ENCODE data around the gene GRIK1.

The GRIK1 gene

DNA sequence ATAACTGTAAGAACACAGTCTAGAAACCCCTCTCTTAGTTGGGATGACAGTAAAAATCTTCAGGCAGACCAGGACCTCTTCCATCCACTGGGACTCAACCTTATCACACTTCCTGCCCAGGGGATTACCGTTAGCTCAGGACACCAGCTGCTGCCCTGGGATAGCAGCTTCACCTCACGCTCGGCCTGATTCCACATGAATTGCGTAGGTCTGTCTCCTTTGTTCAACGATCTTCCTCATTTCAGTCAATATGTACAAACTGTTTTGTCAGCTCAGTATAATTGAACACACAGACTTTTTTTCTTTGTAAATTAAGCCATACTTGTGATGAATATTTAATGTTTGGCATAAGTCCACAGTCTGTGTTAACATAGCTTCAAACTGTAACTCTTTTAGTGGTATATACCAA lies 290.4 kb downstream of the GRIK1 start:
- POLR2A ChIA-PET: no interaction called here
- TF ChIP-seq EGR2 (tag by site-specific recombination; IDR thresholded peaks at IDR 0.05; ENCODE audit: low read depth) (no peak), ZNF324 (tag by site-specific recombination; IDR thresholded peaks at IDR 0.05) (no peak), ZNF623 (tag by site-specific recombination; IDR thresholded peaks at IDR 0.05) (no peak), ZNF548 (tag by site-specific recombination; IDR thresholded peaks at IDR 0.05) (no peak), ZNF626 (tag by site-specific recombination; IDR thresholded peaks at IDR 0.05) (no peak)
- TF ChIP-seq, protein P1, sequence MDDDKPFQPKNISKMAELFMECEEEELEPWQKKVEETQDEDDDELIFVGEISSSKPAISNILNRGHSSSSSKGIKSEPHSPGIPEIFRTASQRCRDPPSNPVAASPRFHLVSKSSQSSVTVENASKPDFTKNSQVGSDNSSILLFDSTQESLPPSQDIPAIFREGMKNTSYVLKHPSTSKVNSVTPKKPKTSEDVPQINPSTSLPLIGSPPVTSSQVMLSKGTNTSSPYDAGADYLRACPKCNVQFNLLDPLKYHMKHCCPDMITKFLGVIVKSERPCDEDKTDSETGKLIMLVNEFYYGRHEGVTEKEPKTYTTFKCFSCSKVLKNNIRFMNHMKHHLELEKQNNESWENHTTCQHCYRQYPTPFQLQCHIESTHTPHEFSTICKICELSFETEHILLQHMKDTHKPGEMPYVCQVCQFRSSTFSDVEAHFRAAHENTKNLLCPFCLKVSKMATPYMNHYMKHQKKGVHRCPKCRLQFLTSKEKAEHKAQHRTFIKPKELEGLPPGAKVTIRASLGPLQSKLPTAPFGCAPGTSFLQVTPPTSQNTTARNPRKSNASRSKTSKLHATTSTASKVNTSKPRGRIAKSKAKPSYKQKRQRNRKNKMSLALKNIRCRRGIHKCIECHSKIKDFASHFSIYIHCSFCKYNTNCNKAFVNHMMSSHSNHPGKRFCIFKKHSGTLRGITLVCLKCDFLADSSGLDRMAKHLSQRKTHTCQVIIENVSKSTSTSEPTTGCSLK (tag by site-specific recombination; IDR thresholded peaks at IDR 0.05): no peak
- no peaks in the 10 kb centered on the region for H3K4me1 ChIP-seq (ENCODE audit: control insufficient read depth, insufficient read depth, low read length)
- no peaks in the 10 kb centered on the region for H3K9me3 ChIP-seq (ENCODE audit: control insufficient read depth, insufficient read depth, low read depth, low read length)
- H3K36me3 ChIP-seq (ENCODE audit: control insufficient read depth in 2 of 2, insufficient read depth in 1 of 2, low read length in 2 of 2): no peaks in the 10 kb centered on the region
- no peak overlapping the region for H3K4me3 ChIP-seq (ENCODE audit: low read depth, low read length)
- no peak overlapping the region for H3K27ac ChIP-seq (ENCODE audit: extremely low read depth, low read depth, low read length)
- CTCF ChIA-PET: interaction anchor here (0.7 to 1.1 kb wide), 3 partner anchors 18 to 34 kb away, joined by 3 to 4 read pairs (median 3); no protein-coding TSS in a partner anchor

DNA sequence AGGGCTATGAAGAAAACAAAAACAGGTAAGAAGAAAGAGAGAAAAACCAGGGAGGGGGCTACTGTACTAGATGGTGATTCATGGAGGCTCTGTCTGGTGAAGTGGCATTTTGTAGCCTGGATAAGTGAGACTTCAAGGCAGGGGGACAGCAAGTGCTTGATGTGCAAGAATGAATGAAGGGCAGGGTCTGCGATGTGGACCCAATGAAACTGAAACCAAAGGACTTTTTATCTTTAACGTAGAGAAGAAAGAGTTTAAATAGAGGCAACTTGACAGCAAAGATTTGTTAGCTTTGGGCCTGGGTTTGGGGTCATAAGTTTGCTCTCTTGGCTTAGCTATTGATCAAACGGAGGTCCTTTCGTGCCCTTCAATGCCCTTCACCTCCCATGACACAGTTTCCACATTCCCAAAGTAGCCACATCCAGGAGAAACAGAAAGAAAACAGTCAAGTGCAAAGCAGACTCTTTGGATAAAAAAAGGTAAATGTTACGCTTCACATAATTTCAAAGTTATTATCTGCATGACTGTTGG lies 291.0 kb downstream of the GRIK1 start:
- ChIA-PET CTCF (no interaction called here), POLR2A (no interaction called here)
- H3K36me3 ChIP-seq (ENCODE audit: control insufficient read depth in 2 of 2, insufficient read depth in 1 of 2, low read length in 2 of 2): no peaks in the 10 kb centered on the region
- no peak overlapping the region for H3K4me3 ChIP-seq (ENCODE audit: low read depth, low read length)
- H3K27ac ChIP-seq (ENCODE audit: extremely low read depth, low read depth, low read length): no peak overlapping the region
- H3K4me1 ChIP-seq (ENCODE audit: control insufficient read depth, insufficient read depth, low read length): no peaks in the 10 kb centered on the region
- no peaks in the 10 kb centered on the region for H3K9me3 ChIP-seq (ENCODE audit: control insufficient read depth, insufficient read depth, low read depth, low read length)
- TF ChIP-seq, protein P2, sequence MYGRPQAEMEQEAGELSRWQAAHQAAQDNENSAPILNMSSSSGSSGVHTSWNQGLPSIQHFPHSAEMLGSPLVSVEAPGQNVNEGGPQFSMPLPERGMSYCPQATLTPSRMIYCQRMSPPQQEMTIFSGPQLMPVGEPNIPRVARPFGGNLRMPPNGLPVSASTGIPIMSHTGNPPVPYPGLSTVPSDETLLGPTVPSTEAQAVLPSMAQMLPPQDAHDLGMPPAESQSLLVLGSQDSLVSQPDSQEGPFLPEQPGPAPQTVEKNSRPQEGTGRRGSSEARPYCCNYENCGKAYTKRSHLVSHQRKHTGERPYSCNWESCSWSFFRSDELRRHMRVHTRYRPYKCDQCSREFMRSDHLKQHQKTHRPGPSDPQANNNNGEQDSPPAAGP (tag by site-specific recombination; IDR thresholded peaks at IDR 0.05): no peak
- TF ChIP-seq, protein P3, sequence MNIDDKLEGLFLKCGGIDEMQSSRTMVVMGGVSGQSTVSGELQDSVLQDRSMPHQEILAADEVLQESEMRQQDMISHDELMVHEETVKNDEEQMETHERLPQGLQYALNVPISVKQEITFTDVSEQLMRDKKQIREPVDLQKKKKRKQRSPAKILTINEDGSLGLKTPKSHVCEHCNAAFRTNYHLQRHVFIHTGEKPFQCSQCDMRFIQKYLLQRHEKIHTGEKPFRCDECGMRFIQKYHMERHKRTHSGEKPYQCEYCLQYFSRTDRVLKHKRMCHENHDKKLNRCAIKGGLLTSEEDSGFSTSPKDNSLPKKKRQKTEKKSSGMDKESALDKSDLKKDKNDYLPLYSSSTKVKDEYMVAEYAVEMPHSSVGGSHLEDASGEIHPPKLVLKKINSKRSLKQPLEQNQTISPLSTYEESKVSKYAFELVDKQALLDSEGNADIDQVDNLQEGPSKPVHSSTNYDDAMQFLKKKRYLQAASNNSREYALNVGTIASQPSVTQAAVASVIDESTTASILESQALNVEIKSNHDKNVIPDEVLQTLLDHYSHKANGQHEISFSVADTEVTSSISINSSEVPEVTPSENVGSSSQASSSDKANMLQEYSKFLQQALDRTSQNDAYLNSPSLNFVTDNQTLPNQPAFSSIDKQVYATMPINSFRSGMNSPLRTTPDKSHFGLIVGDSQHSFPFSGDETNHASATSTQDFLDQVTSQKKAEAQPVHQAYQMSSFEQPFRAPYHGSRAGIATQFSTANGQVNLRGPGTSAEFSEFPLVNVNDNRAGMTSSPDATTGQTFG (tag by site-specific recombination; IDR thresholded peaks at IDR 0.05; ENCODE audit: borderline replicate concordance): no peak

DNA sequence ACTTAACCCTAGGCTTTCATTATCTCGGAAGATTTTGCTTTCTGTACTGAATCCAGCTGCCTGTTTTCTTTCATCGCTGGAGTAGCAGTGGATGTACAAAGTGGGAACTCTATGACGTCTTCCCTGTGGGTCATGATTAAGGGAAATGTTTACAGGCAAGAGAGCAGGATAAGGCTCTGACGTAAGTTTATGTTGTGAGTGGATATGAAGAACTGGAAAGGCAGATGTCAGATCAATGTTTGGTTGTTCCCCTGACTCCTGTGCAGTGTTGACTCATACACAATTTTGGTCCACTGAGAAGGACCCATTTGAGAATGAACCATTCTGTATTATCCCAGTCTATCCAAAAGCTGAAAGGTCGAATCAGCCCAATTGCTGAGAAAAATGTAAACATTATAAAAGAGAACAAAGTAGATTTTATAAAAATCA lies 292.4 kb downstream of the GRIK1 start:
- Histone ChIP-seq H3K4me1 (ENCODE audit: control insufficient read depth, insufficient read depth, low read length) (no peaks in the 10 kb centered on the region), H3K27ac (ENCODE audit: extremely low read depth, low read depth, low read length) (no peak overlapping the region), H3K9me3 (ENCODE audit: control insufficient read depth, insufficient read depth, low read depth, low read length) (no peaks in the 10 kb centered on the region), H3K4me3 (ENCODE audit: low read depth, low read length) (no peak overlapping the region), H3K36me3 (ENCODE audit: control insufficient read depth in 2 of 2, insufficient read depth in 1 of 2, low read length in 2 of 2) (no peaks in the 10 kb centered on the region)
- ChIA-PET POLR2A (no interaction called here), CTCF (no interaction called here)
- TF ChIP-seq ZNF211 (tag by site-specific recombination; IDR thresholded peaks at IDR 0.05; ENCODE audit: low read depth) (no peak), ZBTB21 (tag by site-specific recombination; IDR thresholded peaks at IDR 0.05) (peak; percentile 48; the same call in 1 of the 2 replicates)
- TF ChIP-seq, protein P4, sequence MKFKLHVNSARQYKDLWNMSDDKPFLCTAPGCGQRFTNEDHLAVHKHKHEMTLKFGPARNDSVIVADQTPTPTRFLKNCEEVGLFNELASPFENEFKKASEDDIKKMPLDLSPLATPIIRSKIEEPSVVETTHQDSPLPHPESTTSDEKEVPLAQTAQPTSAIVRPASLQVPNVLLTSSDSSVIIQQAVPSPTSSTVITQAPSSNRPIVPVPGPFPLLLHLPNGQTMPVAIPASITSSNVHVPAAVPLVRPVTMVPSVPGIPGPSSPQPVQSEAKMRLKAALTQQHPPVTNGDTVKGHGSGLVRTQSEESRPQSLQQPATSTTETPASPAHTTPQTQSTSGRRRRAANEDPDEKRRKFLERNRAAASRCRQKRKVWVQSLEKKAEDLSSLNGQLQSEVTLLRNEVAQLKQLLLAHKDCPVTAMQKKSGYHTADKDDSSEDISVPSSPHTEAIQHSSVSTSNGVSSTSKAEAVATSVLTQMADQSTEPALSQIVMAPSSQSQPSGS (tag by site-specific recombination; IDR thresholded peaks at IDR 0.05; ENCODE audit: low read depth): peak; percentile 59; the same call in 1 of the 2 replicates
- TF ChIP-seq, protein P5, sequence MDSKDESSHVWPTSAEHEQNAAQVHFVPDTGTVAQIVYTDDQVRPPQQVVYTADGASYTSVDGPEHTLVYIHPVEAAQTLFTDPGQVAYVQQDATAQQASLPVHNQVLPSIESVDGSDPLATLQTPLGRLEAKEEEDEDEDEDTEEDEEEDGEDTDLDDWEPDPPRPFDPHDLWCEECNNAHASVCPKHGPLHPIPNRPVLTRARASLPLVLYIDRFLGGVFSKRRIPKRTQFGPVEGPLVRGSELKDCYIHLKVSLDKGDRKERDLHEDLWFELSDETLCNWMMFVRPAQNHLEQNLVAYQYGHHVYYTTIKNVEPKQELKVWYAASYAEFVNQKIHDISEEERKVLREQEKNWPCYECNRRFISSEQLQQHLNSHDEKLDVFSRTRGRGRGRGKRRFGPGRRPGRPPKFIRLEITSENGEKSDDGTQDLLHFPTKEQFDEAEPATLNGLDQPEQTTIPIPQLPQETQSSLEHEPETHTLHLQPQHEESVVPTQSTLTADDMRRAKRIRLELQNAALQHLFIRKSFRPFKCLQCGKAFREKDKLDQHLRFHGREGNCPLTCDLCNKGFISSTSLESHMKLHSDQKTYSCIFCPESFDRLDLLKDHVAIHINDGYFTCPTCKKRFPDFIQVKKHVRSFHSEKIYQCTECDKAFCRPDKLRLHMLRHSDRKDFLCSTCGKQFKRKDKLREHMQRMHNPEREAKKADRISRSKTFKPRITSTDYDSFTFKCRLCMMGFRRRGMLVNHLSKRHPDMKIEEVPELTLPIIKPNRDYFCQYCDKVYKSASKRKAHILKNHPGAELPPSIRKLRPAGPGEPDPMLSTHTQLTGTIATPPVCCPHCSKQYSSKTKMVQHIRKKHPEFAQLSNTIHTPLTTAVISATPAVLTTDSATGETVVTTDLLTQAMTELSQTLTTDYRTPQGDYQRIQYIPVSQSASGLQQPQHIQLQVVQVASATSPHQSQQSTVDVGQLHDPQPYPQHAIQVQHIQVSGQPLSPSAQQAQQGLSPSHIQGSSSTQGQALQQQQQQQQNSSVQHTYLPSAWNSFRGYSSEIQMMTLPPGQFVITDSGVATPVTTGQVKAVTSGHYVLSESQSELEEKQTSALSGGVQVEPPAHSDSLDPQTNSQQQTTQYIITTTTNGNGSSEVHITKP (tag by site-specific recombination; IDR thresholded peaks at IDR 0.05): 0 out of 2 replicates have a peak, but pooled peaks have one; percentile 17
